HG02852 (cell line): ENCODE measurements around the gene PANK2.

Source experiments
- ATAC-seq: cut with Tn5 transposase; IDR thresholded peaks from one replicate; pipeline ENCODE4 v1.9.1; 2021; ENCODE audit warnings: mild to moderate bottlenecking, moderate library complexity; ENCODE audit not compliant: unreplicated experiment

PANK2 gene

GRCh38 chr20:3976511-3976910 lies 87.3 kb downstream of the PANK2 start:
- no peak for ATAC-seq
